Effector memory CD4-positive, alpha-beta T cell (primary cell): Measurements from ENCODE around the gene KIRREL3.

ENCODE experiments used
- DNase-seq, 3 donors: peaks; one replicate each; pipeline ENCODE4 v3.0.0-alpha.2; 2020
- H3K27ac ChIP-seq: 2 replicates; pipeline ENCODE4 v1.7.0; 2013; ENCODE audit warnings: mild to moderate bottlenecking, low read length, moderate library complexity; ENCODE audit not compliant: insufficient read depth, poor library complexity, severe bottlenecking
- H3K27me3 ChIP-seq: replicated peaks from 2 replicates; pipeline ENCODE4 v1.7.0; 2013; ENCODE audit warnings: mild to moderate bottlenecking, low read length; ENCODE audit not compliant: insufficient read depth, control insufficient read depth, poor library complexity, severe bottlenecking
- H3K36me3 ChIP-seq: 2 replicates; pipeline ENCODE4 v1.7.0; 2013; ENCODE audit warnings: mild to moderate bottlenecking, low read length, moderate library complexity; ENCODE audit not compliant: control insufficient read depth, insufficient read depth
- H3K4me1 ChIP-seq: 2 replicates; pipeline ENCODE4 v1.7.0; 2013; ENCODE audit warnings: low read length, mild to moderate bottlenecking; ENCODE audit not compliant: control insufficient read depth, insufficient read depth, poor library complexity, severe bottlenecking
- H3K4me3 ChIP-seq: 2 replicates; pipeline ENCODE4 v1.7.0; 2013; ENCODE audit warnings: low read length, low read depth, mild to moderate bottlenecking; ENCODE audit not compliant: insufficient read depth, poor library complexity, severe bottlenecking
- H3K9me3 ChIP-seq: 2 replicates; pipeline ENCODE4 v1.7.0; 2013; ENCODE audit warnings: mild to moderate bottlenecking, low read length, moderate library complexity; ENCODE audit not compliant: control insufficient read depth

Gene KIRREL3

GRCh38 chr11:126511475-126512115, 489.0 kb downstream of the KIRREL3 start:
- Histone ChIP-seq H3K9me3 (no peaks in the 10 kb centered on the region), H3K27me3 (no peaks in the 10 kb centered on the region), H3K4me3 (no peak overlapping the region), H3K27ac (no peak overlapping the region), H3K4me1 (no peaks in the 10 kb centered on the region), H3K36me3 (no peaks in the 10 kb centered on the region)
- DNase-seq = no peak

GRCh38 chr11:126510621-126511370, 489.8 kb downstream of the KIRREL3 start:
- no peak for DNase-seq
- Histone ChIP-seq H3K27ac (no peak overlapping the region), H3K4me1 (no peaks in the 10 kb centered on the region), H3K27me3 (no peaks in the 10 kb centered on the region), H3K9me3 (no peaks in the 10 kb centered on the region), H3K4me3 (no peak overlapping the region), H3K36me3 (no peaks in the 10 kb centered on the region)

- no peaks in the 10 kb centered on the region for H3K4me1 ChIP-seq
- H3K4me3 ChIP-seq = no peak overlapping the region
- DNase-seq = no peak
- H3K27me3 ChIP-seq = no peaks in the 10 kb centered on the region
- H3K36me3 ChIP-seq = no peaks in the 10 kb centered on the region
- H3K27ac ChIP-seq = no peak overlapping the region
- no peaks in the 10 kb centered on the region for H3K9me3 ChIP-seq
Observed at GRCh38 chr11:126507646-126508045, 492.9 kb downstream of the KIRREL3 start.

- Histone ChIP-seq H3K36me3 (no peaks in the 10 kb centered on the region), H3K27me3 (no peaks in the 10 kb centered on the region), H3K27ac (no peak overlapping the region), H3K4me3 (no peak overlapping the region), H3K9me3 (no peaks in the 10 kb centered on the region), H3K4me1 (no peaks in the 10 kb centered on the region)
- DNase-seq = no peak
Observed at GRCh38 chr11:126506789-126507188, 493.8 kb downstream of the KIRREL3 start.

GRCh38 chr11:126502982-126503381, 497.6 kb downstream of the KIRREL3 start:
- Histone ChIP-seq H3K27me3 (no peaks in the 10 kb centered on the region), H3K9me3 (no peaks in the 10 kb centered on the region), H3K4me1 (no peaks in the 10 kb centered on the region), H3K4me3 (no peak overlapping the region), H3K36me3 (no peaks in the 10 kb centered on the region), H3K27ac (no peak overlapping the region)
- no peak for DNase-seq

- Histone ChIP-seq H3K27ac (no peak overlapping the region), H3K4me3 (no peak overlapping the region), H3K27me3 (no peaks in the 10 kb centered on the region), H3K36me3 (no peaks in the 10 kb centered on the region), H3K4me1 (no peaks in the 10 kb centered on the region), H3K9me3 (no peaks in the 10 kb centered on the region)
- no peak for DNase-seq
Observed at GRCh38 chr11:126502159-126502558, 498.4 kb downstream of the KIRREL3 start.

- Histone ChIP-seq H3K36me3 (no peaks in the 10 kb centered on the region), H3K4me3 (no peak overlapping the region), H3K27ac (no peak overlapping the region), H3K4me1 (no peaks in the 10 kb centered on the region), H3K27me3 (no peaks in the 10 kb centered on the region), H3K9me3 (no peaks in the 10 kb centered on the region)
- no peak for DNase-seq
Observed at GRCh38 chr11:126501641-126502040, 498.9 kb downstream of the KIRREL3 start.

GRCh38 chr11:126500981-126501380, 499.6 kb downstream of the KIRREL3 start:
- no peaks in the 10 kb centered on the region for H3K9me3 ChIP-seq
- no peaks in the 10 kb centered on the region for H3K27me3 ChIP-seq
- DNase-seq = no peak
- H3K36me3 ChIP-seq = no peaks in the 10 kb centered on the region
- no peak overlapping the region for H3K4me3 ChIP-seq
- H3K27ac ChIP-seq = no peak overlapping the region
- H3K4me1 ChIP-seq = no peaks in the 10 kb centered on the region

GRCh38 chr11:126499131-126499752, 501.3 kb downstream of the KIRREL3 start:
- H3K9me3 ChIP-seq = no peaks in the 10 kb centered on the region
- H3K36me3 ChIP-seq = no peaks in the 10 kb centered on the region
- no peak overlapping the region for H3K4me3 ChIP-seq
- H3K27me3 ChIP-seq = no peaks in the 10 kb centered on the region
- DNase-seq = no peak
- no peaks in the 10 kb centered on the region for H3K4me1 ChIP-seq
- H3K27ac ChIP-seq = no peak overlapping the region

GRCh38 chr11:126498281-126498680, 502.3 kb downstream of the KIRREL3 start:
- Histone ChIP-seq H3K36me3 (no peaks in the 10 kb centered on the region), H3K4me3 (no peak overlapping the region), H3K27me3 (no peaks in the 10 kb centered on the region), H3K27ac (no peak overlapping the region), H3K9me3 (no peaks in the 10 kb centered on the region), H3K4me1 (no peaks in the 10 kb centered on the region)
- DNase-seq = no peak
